Upper lobe of right lung (tissue), 1 donor: ENCODE results near the gene GBP7. TPM values are rescaled to one million over a fixed set of nuclear protein-coding genes. Genes with fewer than 3 reads are reported as not detected.
A peak's percentile ranks its signal among the peaks of the same experiment; 100 is the strongest.

Experiments
- ATAC-seq: fragments of 200-7000 bp; cut with Tn5 transposase; one replicate; pipeline ENCODE4 v1.9.1; 2020; ENCODE audit warnings: mild to moderate bottlenecking, moderate library complexity
- DNase-seq: peaks from one replicate; pipeline ENCODE4 v3.0.0-alpha.2; 2020
- H3K27ac ChIP-seq: fragments of 200-600 bp; one replicate; pipeline ENCODE4 v1.8.0; 2022
- H3K27me3 ChIP-seq: fragments of 200-600 bp; one replicate; pipeline ENCODE4 v1.8.0; 2022; ENCODE audit warnings: mild to moderate bottlenecking
- H3K36me3 ChIP-seq: fragments of 200-600 bp; one replicate; pipeline ENCODE4 v1.8.0; 2022
- H3K4me1 ChIP-seq: fragments of 200-600 bp; one replicate; pipeline ENCODE4 v1.8.0; 2022
- H3K4me3 ChIP-seq: fragments of 200-600 bp; one replicate; pipeline ENCODE4 v1.8.0; 2022; ENCODE audit warnings: mild to moderate bottlenecking
- H3K9me3 ChIP-seq: fragments of 200-600 bp; one replicate; pipeline ENCODE4 v1.8.0; 2022
- CTCF ChIP-seq: fragments of 200-600 bp; IDR thresholded peaks from one replicate; pipeline ENCODE4 v1.8.0; 2022; ENCODE audit warnings: antibody characterized with exemption
- intact Hi-C: fragments of 100-400 bp; cut with DNase I; formaldehyde crosslinking; loops from one replicate; pipeline ENCODE4 v1.11.0; 2022
- total RNA-seq: library from RNA; stranded (reverse); fragmentation: NEBNext Ultra II Directional; extraction: Animal tissue kit (Norgen Biotek cat#: 25700); gene quantifications from one replicate; pipeline ENCODE4 v1.2.1, GENCODE V29; 2021
- donor health status: DM: no; HTN: yes; CAD: no; lungs with severe emphysema.

Gene GBP7
- total RNA-seq, 1 donor from 2014 or later, result 0.32 TPM

GRCh38 chr1:89198491-89199072 lies 22.8 kb upstream of the GBP7 start, which contains the start of gene GBP4:
GBP4 (minus strand) TSS chr1:89198942; CDS start chr1:89198834, 108 bp downstream.
- Histone ChIP-seq H3K9me3 (no peaks in the 10 kb centered on the region), H3K4me1 (peaks cover 30% of the 10 kb centered on the region), H3K36me3 (no peaks in the 10 kb centered on the region), H3K4me3 (peak within 1 kb of the TSS; percentile 59), H3K27ac (peak within 1 kb of the TSS; percentile 82), H3K27me3 (no peaks in the 10 kb centered on the region)
- ATAC-seq, result peak; percentile 80
- intact Hi-C loops, result no loop called here
- TF ChIP-seq CTCF, result no peak
- peak; percentile 68 for DNase-seq

GRCh38 chr1:89198081-89198480 lies 22.3 kb upstream of the GBP7 start:
- H3K4me1 ChIP-seq, result peaks cover 30% of the 10 kb centered on the region
- no peaks in the 10 kb centered on the region for H3K27me3 ChIP-seq
- peak overlapping the region; percentile 59 for H3K4me3 ChIP-seq
- H3K36me3 ChIP-seq, result peaks cover 2% of the 10 kb centered on the region
- TF ChIP-seq CTCF, result no peak
- H3K27ac ChIP-seq, result peak overlapping the region; percentile 82
- no peaks in the 10 kb centered on the region for H3K9me3 ChIP-seq
- intact Hi-C loops, result no loop called here
- DNase-seq, result no peak
- ATAC-seq, result no peak

DNA sequence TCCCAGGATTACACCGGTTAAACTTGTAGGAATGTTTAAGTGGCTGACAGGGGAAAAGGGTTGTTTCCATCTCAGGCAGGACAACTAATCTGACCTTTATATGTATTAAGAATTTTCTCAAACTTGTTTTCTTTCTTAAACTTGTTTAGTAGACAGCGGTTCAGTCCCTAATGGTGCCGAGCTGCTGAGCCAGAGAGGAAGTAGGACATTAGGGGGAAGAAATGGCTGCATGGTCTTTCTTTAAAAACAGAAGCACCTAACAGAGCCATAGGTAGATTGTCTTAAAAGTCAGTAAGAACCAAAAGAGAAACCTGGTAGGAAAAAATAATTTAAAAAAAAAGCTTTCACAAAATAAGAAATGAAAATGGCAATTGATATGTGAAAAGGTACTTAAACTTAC lies 19.7 kb upstream of the GBP7 start:
- peak overlapping the region; percentile 6 for H3K4me3 ChIP-seq
- peaks cover 21% of the 10 kb centered on the region for H3K4me1 ChIP-seq
- H3K36me3 ChIP-seq, result peaks cover 11% of the 10 kb centered on the region
- H3K27ac ChIP-seq, result no peak overlapping the region
- H3K9me3 ChIP-seq, result no peaks in the 10 kb centered on the region
- DNase-seq (no peak), ATAC-seq (no peak)
- TF ChIP-seq CTCF, result no peak
- intact Hi-C loops, result no loop called here
- H3K27me3 ChIP-seq, result no peaks in the 10 kb centered on the region

DNA sequence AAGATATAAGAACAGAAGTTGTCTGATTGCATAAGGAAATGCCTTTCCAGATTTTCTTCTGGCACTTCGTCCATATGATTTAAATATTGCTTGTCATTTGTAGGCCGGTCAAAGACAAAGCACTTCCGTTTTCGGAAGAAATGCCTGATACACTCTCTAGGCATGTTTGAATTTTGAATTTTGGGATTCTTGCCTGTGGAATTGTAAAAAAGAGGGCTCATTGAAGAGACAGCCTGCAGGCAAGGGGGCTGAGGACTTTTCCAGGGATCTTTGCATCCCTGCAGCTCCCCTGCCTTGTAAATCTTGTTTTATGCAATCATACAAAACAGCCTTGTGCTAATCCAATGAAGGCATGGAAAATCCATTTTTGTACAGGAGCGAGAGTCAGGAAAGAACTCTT lies 15.5 kb upstream of the GBP7 start:
- H3K9me3 ChIP-seq, result no peaks in the 10 kb centered on the region
- peaks cover under 1% of the 10 kb centered on the region for H3K4me1 ChIP-seq
- intact Hi-C loops, result no loop called here
- ATAC-seq (no peak), DNase-seq (no peak)
- H3K27ac ChIP-seq, result no peak overlapping the region
- no peaks in the 10 kb centered on the region for H3K27me3 ChIP-seq
- H3K4me3 ChIP-seq, result no peak overlapping the region
- no peak for TF ChIP-seq CTCF
- H3K36me3 ChIP-seq, result peaks cover 26% of the 10 kb centered on the region

- H3K36me3 ChIP-seq, result peaks cover 36% of the 10 kb centered on the region
These were observed 14.2 kb upstream of the GBP7 start for GRCh38 chr1:89190017-89190416.

More at GRCh38 chr1:89190017-89190416, 14.2 kb upstream of the GBP7 start:
- Histone ChIP-seq H3K9me3 (no peaks in the 10 kb centered on the region), H3K27ac (no peak overlapping the region), H3K4me3 (no peak overlapping the region), H3K27me3 (no peaks in the 10 kb centered on the region), H3K4me1 (no peaks in the 10 kb centered on the region)
- intact Hi-C loops, result no loop called here
- TF ChIP-seq CTCF, result no peak
- DNase-seq (no peak), ATAC-seq (peak; percentile 17)
